Chondrocyte (in vitro differentiated cells): ENCODE results near the gene CTNND2. TPM values are rescaled to one million over a fixed set of nuclear protein-coding genes. Genes with fewer than 3 reads are reported as not detected.

Source experiments
- DNase-seq: peaks from one replicate; pipeline ENCODE4 v3.0.0; 2021; ENCODE audit warnings: mixed read lengths, low spot score
- H3K27ac Mint-ChIP-seq: one replicate; pipeline ENCODE4 v1.8.0; 2021; ENCODE audit warnings: mild to moderate bottlenecking, moderate library complexity, mixed read lengths; ENCODE audit not compliant: unreplicated experiment
- H3K27me3 Mint-ChIP-seq: 2 replicates; pipeline ENCODE4 v1.8.0; 2021; ENCODE audit warnings: low read depth, mixed read lengths
- H3K36me3 Mint-ChIP-seq: 2 replicates; pipeline ENCODE4 v1.8.0; 2021; ENCODE audit warnings: low read depth, mixed read lengths
- H3K4me1 Mint-ChIP-seq: 2 replicates; pipeline ENCODE4 v1.8.0; 2021; ENCODE audit warnings: low read depth, mild to moderate bottlenecking, mixed read lengths
- H3K4me3 Mint-ChIP-seq: one replicate; pipeline ENCODE4 v1.8.0; 2021; ENCODE audit warnings: mild to moderate bottlenecking, moderate library complexity, mixed read lengths; ENCODE audit not compliant: unreplicated experiment
- H3K9me3 Mint-ChIP-seq: 2 replicates; pipeline ENCODE4 v1.8.0; 2021; ENCODE audit warnings: low read depth, mixed read lengths
- CTCF ChIP-seq: fragments of 200-600 bp; sonication (generic); IDR thresholded peaks from 2 replicates; pipeline ENCODE4 v1.5.0; 2021; ENCODE audit warnings: antibody characterized with exemption, mild to moderate bottlenecking, moderate library complexity
- total RNA-seq: library from RNA; stranded (reverse); gene quantifications from 3 replicates; pipeline ENCODE4 v1.2.1, GENCODE V29; 2021

Gene CTNND2
- total RNA-seq, 1 donor from 2014 or later: 2.1 TPM

GRCh38 chr5:11230890-11231289 is 673.4 kb downstream of the CTNND2 start:
- TF ChIP-seq CTCF: no peak
- no peaks in the 10 kb centered on the region for H3K4me1 Mint-ChIP-seq
- no peak overlapping the region for H3K27ac Mint-ChIP-seq
- no peak overlapping the region for H3K4me3 Mint-ChIP-seq
- peaks cover 11% of the 10 kb centered on the region for H3K9me3 Mint-ChIP-seq
- H3K27me3 Mint-ChIP-seq: peaks cover 3% of the 10 kb centered on the region
- no peaks in the 10 kb centered on the region for H3K36me3 Mint-ChIP-seq
- no peak for DNase-seq

GRCh38 chr5:11227064-11227463 is 677.2 kb downstream of the CTNND2 start:
- Mint-ChIP-seq H3K9me3 (peaks cover 9% of the 10 kb centered on the region), H3K4me1 (no peaks in the 10 kb centered on the region), H3K27ac (no peak overlapping the region), H3K27me3 (peaks cover 3% of the 10 kb centered on the region), H3K4me3 (no peak overlapping the region), H3K36me3 (no peaks in the 10 kb centered on the region)
- no peak for TF ChIP-seq CTCF
- DNase-seq: no peak

- H3K4me3 Mint-ChIP-seq: no peak overlapping the region
- no peak for TF ChIP-seq CTCF
- H3K27me3 Mint-ChIP-seq: peaks cover 3% of the 10 kb centered on the region
- H3K36me3 Mint-ChIP-seq: no peaks in the 10 kb centered on the region
- DNase-seq: no peak
- H3K9me3 Mint-ChIP-seq: peaks cover 7% of the 10 kb centered on the region
- no peak overlapping the region for H3K27ac Mint-ChIP-seq
- no peaks in the 10 kb centered on the region for H3K4me1 Mint-ChIP-seq
These were observed 679.6 kb downstream of the CTNND2 start for GRCh38 chr5:11224436-11225187.

GRCh38 chr5:11222169-11222568 is 682.1 kb downstream of the CTNND2 start:
- no peak overlapping the region for H3K4me3 Mint-ChIP-seq
- H3K36me3 Mint-ChIP-seq: no peaks in the 10 kb centered on the region
- no peak for DNase-seq
- no peak for TF ChIP-seq CTCF
- H3K9me3 Mint-ChIP-seq: peaks cover 14% of the 10 kb centered on the region
- no peak overlapping the region for H3K27ac Mint-ChIP-seq
- peaks cover 3% of the 10 kb centered on the region for H3K27me3 Mint-ChIP-seq
- H3K4me1 Mint-ChIP-seq: no peaks in the 10 kb centered on the region

- no peak for DNase-seq
- H3K4me1 Mint-ChIP-seq: no peaks in the 10 kb centered on the region
- no peak for TF ChIP-seq CTCF
- no peak overlapping the region for H3K4me3 Mint-ChIP-seq
- no peaks in the 10 kb centered on the region for H3K36me3 Mint-ChIP-seq
- H3K9me3 Mint-ChIP-seq: peaks cover 20% of the 10 kb centered on the region
- H3K27ac Mint-ChIP-seq: no peak overlapping the region
- H3K27me3 Mint-ChIP-seq: peaks cover 5% of the 10 kb centered on the region
These were observed 689.2 kb downstream of the CTNND2 start for GRCh38 chr5:11214864-11215644.
